ENCODE measurements around the gene TERF2IP.

GRCh38 chr16:75703306-75703705 lies 55.7 kb downstream of the TERF2IP start:
- TF ChIP-seq, protein P1, sequence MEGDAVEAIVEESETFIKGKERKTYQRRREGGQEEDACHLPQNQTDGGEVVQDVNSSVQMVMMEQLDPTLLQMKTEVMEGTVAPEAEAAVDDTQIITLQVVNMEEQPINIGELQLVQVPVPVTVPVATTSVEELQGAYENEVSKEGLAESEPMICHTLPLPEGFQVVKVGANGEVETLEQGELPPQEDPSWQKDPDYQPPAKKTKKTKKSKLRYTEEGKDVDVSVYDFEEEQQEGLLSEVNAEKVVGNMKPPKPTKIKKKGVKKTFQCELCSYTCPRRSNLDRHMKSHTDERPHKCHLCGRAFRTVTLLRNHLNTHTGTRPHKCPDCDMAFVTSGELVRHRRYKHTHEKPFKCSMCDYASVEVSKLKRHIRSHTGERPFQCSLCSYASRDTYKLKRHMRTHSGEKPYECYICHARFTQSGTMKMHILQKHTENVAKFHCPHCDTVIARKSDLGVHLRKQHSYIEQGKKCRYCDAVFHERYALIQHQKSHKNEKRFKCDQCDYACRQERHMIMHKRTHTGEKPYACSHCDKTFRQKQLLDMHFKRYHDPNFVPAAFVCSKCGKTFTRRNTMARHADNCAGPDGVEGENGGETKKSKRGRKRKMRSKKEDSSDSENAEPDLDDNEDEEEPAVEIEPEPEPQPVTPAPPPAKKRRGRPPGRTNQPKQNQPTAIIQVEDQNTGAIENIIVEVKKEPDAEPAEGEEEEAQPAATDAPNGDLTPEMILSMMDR (IDR thresholded peaks at IDR 0.05; ENCODE audit: low read depth, low read length, poor library complexity, severe bottlenecking), result no peak
- TF ChIP-seq EZH2phosphoT487 (IDR thresholded peaks at IDR 0.05; ENCODE audit: borderline replicate concordance, low read length), result no peak

Data from DOHH2 (cell line).